ENCODE measurements around the gene NAIF1.
"Not testable (repeated sequence)": the region's sequence is repeated elsewhere in the genome, so short reads cannot be mapped to it uniquely, and the experiment has no call there.

NAIF1 gene

GRCh38 chr9:128059365-128059983, 7.6 kb downstream of the NAIF1 start:
- DNase-seq (ENCODE audit: low read depth in 2 of 2): no peak

DNA sequence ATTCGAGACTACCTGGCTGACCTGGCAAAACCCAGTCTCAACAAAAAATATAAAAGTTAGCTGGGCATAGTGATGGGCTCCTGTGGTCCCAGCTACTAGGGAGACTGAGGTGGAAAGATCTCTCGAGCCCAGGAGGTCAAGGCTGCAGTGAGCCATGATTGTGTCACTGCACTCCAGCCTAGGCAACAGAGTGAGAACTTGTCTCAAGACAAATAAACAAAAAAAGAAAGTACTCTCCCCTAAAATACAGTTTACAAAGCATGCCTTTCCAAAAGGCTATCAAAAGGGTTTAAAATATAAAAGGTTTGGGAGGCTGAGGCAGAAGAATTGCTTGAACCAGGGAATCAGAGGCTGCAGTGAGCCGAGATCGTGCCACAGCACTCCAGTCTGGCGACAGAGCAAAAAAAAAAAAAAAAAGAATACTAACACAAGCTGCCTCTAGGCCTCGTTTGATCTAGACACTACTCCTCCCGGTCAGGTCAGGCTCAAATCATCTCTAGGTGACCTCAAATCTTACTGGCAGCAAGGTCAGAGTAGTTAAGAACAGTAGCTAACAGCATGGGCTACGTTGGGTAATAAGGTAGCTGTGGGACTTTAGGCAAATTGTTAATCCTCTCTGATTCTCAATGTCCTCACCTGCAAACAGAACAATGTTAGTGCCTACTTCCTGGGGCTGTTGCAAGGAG, 9.3 kb downstream of the NAIF1 start:
- no peak for DNase-seq (ENCODE audit: low read depth in 2 of 2)

GRCh38 chr9:128056887-128057723, 10.0 kb downstream of the NAIF1 start:
- DNase-seq (ENCODE audit: low read depth in 2 of 2): no peak

GRCh38 chr9:128056086-128056485, 11.0 kb downstream of the NAIF1 start:
- no peak for DNase-seq (ENCODE audit: low read depth in 2 of 2)

DNA sequence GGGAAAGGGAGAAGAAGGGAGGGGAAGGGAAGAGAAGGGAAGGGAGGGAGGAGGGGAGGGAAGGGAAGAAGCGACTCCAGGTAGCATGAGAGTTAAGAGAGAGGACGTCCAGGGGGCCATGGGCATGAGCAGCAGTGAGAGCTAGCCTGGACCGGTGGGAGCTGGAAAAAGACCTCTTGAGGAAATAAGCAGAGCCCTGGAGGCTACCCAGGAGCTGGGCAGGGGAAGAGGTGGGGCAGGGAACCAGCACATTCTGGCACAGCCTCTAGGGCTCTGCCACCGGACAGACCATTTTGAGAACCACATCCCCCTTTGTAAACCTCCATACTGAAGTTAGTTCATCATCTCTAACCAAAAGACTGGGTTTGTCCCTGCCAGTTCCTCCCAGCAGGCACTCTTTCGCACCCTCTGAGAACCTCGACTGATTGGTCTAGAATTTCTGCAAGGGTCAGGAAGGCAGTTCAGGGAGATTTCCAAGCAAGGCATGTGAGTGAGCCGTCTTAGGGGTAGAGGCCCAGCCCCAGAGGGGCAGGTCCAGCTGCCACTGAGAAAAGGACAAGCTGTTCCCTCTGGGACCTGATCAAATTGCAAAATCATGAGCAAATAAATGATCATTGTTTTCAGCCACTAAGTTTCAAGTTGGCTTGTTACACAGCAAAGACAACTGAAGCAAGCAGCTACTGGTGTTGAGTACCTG, 11.6 kb downstream of the NAIF1 start:
- no peak for DNase-seq (ENCODE audit: low read depth in 2 of 2)

GRCh38 chr9:128054087-128054486, 13.0 kb downstream of the NAIF1 start:
- no peak for DNase-seq (ENCODE audit: low read depth in 2 of 2)

DNA sequence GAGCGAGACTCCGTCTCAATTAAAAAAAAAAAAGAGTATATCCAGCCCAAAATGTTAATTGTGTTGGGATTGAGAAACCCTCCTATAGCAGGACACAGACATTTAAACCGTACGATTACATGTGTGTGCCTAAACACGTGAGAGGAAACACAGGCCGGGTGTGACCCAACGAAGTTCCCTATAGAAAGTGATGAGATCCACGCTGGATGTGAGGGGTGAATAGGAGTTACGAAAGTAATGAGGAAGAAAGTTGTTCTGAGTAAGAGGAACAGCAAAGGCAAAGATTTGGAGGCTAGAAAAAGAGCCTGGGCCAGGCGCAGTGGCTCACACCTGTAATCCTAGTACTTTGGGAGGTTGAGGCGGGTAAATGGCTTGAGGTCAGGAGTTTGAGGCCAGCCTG, 13.6 kb downstream of the NAIF1 start:
- DNase-seq (ENCODE audit: low read depth in 2 of 2): no peak

DNA sequence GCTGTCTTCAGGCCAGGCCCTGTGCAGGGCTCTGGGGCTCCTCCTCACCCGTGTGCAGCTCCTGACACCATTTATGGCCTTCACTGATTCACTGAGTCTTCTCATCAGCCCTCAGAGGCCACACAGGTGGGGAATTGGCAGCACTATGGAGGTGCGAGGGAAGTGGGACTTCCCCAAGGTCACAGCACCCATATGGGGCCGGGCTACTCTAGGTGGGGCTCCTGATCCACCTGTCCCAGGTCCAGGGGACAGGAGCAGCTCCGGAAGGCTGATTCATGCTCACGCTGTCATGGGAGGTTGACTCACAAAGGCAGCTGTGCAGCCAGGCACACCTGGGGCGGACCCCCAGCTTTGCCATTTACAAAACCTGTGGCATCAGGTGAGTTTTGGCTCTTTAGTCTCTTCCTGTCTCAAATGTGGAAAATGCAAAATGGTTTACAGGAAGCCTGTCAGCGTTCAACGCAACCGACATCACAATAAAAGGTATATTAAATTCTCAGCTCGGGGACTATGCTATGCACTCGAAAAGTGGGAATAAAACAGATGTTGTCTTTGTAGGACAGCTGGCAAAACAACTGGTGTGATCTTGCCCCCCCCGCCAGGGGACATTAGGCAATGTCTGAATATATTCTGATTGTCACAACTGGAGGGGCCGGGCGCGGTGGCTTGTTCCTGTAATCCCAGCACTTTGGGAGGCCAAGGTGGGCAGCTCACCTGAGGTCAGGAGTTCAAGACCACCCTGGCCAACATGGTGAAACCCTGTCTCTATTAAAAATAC, 15.0 kb downstream of the NAIF1 start:
- no peak for DNase-seq (ENCODE audit: low read depth in 2 of 2)

GRCh38 chr9:128049843-128050242, 17.3 kb downstream of the NAIF1 start:
- no peak for DNase-seq (ENCODE audit: low read depth in 2 of 2)

DNA sequence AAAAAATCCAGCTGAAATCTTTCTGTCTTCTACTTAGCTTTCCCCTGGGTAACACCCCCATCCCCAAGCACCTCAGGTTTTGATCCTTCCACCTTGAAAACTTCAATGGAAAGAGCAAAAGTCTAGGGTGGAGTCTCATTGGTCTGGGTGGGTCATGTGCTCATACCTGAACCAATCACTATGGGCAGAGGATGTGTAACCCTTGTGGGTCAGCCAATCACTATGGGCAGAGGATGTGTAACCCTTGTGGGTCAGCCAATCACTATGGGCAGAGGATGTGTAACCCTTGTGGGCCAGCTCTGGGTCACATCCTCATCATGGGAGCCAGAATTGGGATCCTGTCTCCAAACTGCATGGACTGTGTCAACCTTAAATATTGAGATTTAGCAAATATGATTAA, 18.5 kb downstream of the NAIF1 start:
- no peak for DNase-seq (ENCODE audit: low read depth in 2 of 2)

DNA sequence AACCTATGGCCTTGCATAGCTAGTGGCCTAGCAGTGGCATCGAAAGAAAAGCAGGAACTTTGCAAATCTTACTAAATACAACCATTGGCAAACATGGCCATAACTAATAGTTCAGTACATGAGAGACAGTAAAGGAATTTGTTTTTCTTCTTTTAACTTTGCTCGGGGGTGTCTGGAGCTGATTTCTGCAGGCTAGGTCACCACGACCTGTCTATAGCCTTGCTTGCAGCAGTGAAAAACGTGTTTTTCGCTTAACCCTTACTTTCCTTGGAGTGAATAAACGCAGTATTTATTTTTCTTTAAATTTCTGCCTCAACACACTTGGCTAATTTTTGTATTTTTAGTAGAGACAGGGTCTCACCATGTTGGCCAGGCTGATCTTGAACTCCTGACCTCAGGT, 19.9 kb downstream of the NAIF1 start:
- no peak for DNase-seq (ENCODE audit: low read depth in 2 of 2)

- DNase-seq (ENCODE audit: low read depth in 2 of 2): no peak
Measured at GRCh38 chr9:128045831-128046230, 21.3 kb downstream of the NAIF1 start.

DNA sequence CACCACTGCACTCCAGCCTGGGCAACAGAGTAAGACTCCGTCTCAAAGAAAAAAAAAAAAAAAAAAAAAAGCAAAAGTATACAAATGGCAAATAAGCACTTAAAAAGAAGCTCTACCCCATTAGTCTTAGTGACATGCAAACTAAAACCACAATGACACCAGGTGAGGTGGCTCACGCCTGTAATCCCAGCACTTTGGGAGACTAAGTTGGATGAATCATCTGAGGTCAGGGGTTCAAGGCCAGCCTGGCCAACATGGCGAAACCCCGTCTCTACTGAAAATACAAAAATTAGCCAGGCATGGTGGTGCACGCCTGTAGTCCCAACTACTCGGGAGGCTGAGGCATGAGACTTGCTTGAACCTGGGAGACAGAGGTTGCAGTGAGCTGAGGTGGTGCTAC, 21.7 kb downstream of the NAIF1 start:
- not testable (repeated sequence) for DNase-seq (ENCODE audit: low read depth in 2 of 2)

DNA sequence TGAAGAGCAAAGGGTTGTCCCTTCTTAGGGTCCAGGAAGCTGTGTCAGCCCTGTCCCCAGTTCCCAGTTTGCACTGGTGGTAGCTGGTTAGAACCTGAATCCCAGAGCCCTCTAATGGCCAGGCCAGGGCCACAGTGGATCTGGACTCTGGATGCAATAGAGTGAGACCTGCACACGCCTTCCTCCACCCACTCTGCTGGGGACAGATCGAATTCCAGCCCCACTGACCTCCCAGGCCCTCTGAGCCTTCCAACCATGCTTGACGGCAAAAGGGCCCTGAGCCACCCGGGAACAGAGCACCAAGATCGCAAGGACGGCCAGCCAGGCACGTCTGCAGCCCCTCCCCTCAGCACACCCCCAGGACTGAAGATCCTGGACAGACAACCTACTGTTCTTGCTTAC, 23.7 kb downstream of the NAIF1 start:
- no peak for DNase-seq (ENCODE audit: low read depth in 2 of 2)

DNA sequence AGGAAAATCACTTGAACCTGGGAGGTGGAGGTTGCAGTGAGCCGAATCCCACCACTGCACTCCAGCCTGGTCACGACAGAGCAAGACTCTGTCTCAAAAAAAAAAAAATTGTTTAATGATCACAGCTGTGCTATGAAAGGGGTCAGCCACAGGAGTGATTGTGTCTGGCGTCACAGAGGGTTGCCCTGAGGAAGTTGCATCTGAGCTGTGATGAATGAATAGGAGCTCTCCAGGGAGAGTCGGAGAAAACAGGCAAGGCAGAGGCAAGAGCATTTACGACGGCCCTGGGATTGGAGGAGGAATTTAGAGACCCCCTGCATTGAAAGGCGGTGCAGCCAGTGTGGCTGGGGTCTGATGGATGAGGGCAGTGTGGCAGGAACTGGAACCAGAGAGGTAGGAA, 25.1 kb downstream of the NAIF1 start:
- DNase-seq (ENCODE audit: low read depth in 2 of 2): no peak

- DNase-seq (ENCODE audit: low read depth in 2 of 2): not testable (repeated sequence)
Measured at GRCh38 chr9:128040783-128041182, 26.3 kb downstream of the NAIF1 start.

- DNase-seq (ENCODE audit: low read depth in 2 of 2): not testable (repeated sequence)
Measured at GRCh38 chr9:128036522-128036921, 30.6 kb downstream of the NAIF1 start.

DNA sequence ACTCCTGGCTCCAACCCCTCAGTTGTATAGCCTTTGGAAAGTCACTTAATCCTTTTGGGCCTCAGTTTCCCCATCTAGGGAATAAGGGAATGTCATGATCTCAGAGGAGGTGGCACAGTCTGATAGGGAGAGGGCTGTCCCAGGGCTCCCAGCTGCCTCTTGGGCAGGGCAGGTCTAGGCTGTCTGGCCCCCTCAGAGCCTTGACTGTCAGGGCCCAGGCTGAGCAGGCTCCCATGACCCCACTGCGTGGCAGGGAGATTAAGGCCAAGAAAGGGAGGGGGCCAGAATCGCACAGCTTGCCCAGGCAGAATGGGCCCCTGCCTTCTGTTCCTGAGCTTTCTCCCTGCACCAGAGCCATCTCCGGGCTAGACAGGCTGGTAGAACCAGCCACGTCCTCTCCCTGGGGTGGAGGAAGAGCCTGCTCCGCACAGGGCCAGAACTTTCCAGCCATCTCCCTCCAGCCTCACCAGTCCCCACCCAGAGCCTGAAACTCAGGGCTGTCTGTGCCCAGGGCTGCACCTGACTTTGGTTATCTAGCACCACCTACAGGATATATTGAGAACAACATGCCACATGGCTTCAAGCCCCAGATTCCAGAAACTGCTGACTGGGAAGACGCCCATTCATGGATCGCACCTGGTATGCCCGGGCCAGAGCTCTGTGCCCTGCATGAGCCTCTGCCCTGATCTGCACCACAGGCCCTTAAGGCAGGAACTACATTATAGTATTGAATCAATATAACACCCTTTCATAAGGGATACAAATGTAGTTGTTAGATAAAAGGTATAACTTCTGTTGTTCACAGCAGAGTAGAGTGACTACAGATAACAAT, 32.1 kb downstream of the NAIF1 start:
- peak in 1 of 2 donors; percentile 32 for DNase-seq (ENCODE audit: low read depth in 2 of 2)

DNA sequence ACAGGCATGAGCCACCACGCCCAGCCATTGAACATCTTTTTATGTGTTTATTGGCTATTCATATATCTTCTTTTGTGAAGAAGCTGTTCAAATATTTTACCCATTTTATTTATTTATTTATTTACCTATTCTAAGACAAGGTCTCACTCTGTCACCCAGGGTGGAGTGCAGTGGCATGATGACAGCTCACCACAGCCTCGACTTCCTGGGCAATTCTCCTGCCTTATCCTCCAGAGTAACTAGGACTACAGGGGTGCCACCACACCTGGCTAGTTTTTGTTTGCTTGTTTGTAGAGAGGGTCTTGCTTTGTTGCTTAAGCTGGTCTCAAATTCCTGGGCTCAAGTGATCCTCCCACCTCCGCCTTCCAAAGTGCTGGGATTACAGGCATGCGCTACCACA, 33.5 kb downstream of the NAIF1 start:
- no peak for DNase-seq (ENCODE audit: low read depth in 2 of 2)

DNA sequence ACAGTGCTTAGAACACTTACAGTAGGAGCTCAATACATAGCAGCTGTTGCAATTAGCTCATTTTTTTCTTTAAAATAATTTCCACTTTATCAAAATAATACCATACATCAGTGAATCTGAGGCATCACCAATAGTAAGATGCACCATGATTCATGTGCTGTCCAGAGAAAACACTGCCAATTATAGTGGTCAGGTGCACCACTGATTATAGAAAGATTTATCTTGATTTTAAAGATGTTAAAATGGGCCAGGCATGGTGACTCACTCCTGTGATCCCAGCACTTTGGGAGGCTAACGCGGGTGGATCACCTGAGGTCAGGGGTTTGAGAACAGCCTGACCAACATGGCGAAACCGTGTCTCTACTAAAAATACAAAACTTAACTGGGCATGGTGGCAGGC, 39.4 kb downstream of the NAIF1 start:
- DNase-seq (ENCODE audit: low read depth in 2 of 2): no peak
